HFF-Myc (cell line): ENCODE results near the gene FHL1.

ENCODE experiments used
- DNase-seq: peaks from one replicate; pipeline ENCODE4 v3.0.0-alpha.2; 2011; ENCODE audit warnings: low read depth; ENCODE audit errors: extremely low read depth
- H3K4me3 ChIP-seq: replicated peaks from 2 replicates; pipeline ENCODE4 v1.5.1; 2011; ENCODE audit warnings: low read depth, mild to moderate bottlenecking, control low read depth, low read length
- TF ChIP-seq, protein P1 (sequence below): IDR thresholded peaks from 2 replicates; pipeline ENCODE4 v1.5.1; 2012; ENCODE audit warnings: mild to moderate bottlenecking, low read depth, low read length, control low read depth; ENCODE audit errors: missing control alignments

FHL1 gene

GRCh38 chrX:136146614-136147314 lies 569 bp upstream of the FHL1 start:
- TF ChIP-seq, protein P1, sequence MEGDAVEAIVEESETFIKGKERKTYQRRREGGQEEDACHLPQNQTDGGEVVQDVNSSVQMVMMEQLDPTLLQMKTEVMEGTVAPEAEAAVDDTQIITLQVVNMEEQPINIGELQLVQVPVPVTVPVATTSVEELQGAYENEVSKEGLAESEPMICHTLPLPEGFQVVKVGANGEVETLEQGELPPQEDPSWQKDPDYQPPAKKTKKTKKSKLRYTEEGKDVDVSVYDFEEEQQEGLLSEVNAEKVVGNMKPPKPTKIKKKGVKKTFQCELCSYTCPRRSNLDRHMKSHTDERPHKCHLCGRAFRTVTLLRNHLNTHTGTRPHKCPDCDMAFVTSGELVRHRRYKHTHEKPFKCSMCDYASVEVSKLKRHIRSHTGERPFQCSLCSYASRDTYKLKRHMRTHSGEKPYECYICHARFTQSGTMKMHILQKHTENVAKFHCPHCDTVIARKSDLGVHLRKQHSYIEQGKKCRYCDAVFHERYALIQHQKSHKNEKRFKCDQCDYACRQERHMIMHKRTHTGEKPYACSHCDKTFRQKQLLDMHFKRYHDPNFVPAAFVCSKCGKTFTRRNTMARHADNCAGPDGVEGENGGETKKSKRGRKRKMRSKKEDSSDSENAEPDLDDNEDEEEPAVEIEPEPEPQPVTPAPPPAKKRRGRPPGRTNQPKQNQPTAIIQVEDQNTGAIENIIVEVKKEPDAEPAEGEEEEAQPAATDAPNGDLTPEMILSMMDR: no peak
- no peak for DNase-seq
- H3K4me3 ChIP-seq: peak overlapping the region; percentile 47

DNA sequence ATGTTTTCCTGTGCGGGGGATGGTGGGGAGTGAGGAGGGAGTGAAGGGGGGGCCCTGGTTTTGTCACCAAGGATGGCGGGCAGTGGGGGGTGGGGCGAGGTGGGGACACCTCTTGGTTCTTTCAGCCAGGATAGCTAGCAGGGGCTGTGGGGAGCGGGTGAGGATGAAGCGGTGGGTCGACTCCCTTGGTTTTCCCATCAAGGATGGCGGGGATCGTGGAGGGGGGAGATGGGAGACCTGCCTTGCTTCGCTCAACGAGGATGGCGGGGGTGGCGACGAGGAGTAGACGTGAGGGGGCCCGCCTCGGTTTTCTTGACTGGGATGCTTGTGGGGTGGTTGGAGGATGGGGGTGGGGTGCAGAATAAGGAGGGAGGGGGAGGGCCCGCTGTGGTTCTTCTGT lies 643 bp downstream of the FHL1 start:
- DNase-seq: no peak
- TF ChIP-seq, protein P1: no peak
- peak overlapping the region; percentile 49 for H3K4me3 ChIP-seq

- TF ChIP-seq, protein P1: no peak
- DNase-seq: no peak
- H3K4me3 ChIP-seq: peak overlapping the region; percentile 49
Measured at GRCh38 chrX:136148391-136148790, 1.1 kb downstream of the FHL1 start.

- TF ChIP-seq, protein P1: no peak
- no peak overlapping the region for H3K4me3 ChIP-seq
- DNase-seq: no peak
Measured at GRCh38 chrX:136154998-136155397, 7.7 kb downstream of the FHL1 start.

- H3K4me3 ChIP-seq: no peak overlapping the region
- TF ChIP-seq, protein P1: no peak
- no peak for DNase-seq
Measured at GRCh38 chrX:136156560-136157117, 9.3 kb downstream of the FHL1 start.

DNA sequence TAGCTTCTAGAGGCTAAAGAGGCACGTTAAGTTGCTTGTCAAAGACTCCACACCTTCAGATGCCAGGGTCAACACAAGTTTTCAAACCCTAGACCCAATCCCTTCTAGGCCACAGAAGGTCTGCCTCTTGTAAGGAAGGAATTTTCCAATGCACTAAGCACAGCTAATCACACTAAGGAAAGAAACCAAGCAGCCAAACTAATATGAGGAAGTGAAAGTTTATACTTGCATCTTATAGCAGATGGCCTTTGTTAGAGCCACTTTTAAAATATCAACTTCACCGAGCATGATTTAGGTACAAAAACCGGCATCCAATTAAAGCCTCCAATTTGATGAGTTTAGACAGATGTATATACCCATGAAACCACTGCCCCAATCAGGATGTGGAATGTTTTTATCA lies 9.9 kb downstream of the FHL1 start:
- H3K4me3 ChIP-seq: no peak overlapping the region
- TF ChIP-seq, protein P1: no peak
- no peak for DNase-seq

DNA sequence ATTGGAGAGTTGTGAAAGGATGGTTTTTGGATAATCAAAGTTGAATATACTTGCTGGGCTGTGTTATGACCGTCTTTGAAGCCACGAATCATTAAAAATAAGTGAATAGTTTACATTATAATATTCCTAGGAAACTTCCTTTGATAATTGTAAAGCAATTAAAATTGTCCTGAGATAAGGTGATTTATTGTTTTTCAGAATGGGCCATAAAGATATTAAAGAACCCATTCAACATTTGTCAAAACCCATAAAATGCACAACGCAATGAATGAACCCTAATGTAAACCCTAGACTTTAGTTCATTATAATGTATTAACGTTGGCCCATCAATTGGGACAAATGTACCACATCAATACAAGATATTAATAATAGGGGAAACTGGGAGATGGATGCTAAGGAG lies 11.4 kb downstream of the FHL1 start:
- H3K4me3 ChIP-seq: no peak overlapping the region
- TF ChIP-seq, protein P1: no peak
- DNase-seq: no peak
